Erythroblast (primary cell): ENCODE data around the gene RAB28.

Experiments
- GATA1 ChIP-seq: IDR thresholded peaks from 2 replicates; pipeline ENCODE4 v1.6.1; 2011; ENCODE audit warnings: low read depth, mild to moderate bottlenecking, control low read depth, low read length, moderate library complexity
- POLR2A ChIP-seq: IDR thresholded peaks from 2 replicates; pipeline ENCODE4 v1.6.1; 2011; ENCODE audit warnings: mild to moderate bottlenecking, low read length

- TF ChIP-seq POLR2A = no peak
- no peak for TF ChIP-seq GATA1
Measured at GRCh38 chr4:13340672-13341071, 143.5 kb downstream of the RAB28 start.
